HepG2 (cell line): ENCODE results near the gene PIGR. TPM values are rescaled to one million over a fixed set of nuclear protein-coding genes. Genes with fewer than 3 reads are reported as not detected.
A peak's percentile ranks its signal among the peaks of the same experiment; 100 is the strongest.

Experiments used
- EZH2 ChIP-seq: conservative IDR thresholded peaks from 2 replicates; pipeline ENCODE4 v1.6.1; 2012; ENCODE audit warnings: mild to moderate bottlenecking, low read depth, low read length, moderate library complexity
- HOXA7 ChIP-seq: sonication (generic); formaldehyde crosslinking; IDR thresholded peaks from 2 replicates; pipeline ENCODE4 v1.8.1; 2022; ENCODE audit warnings: mild to moderate bottlenecking, missing genetic modification reagents, moderate library complexity
- KLF11 ChIP-seq: IDR thresholded peaks from 2 replicates; pipeline ENCODE4 v1.6.1; 2016; ENCODE audit warnings: missing compliant biosample characterization
- KMT2B ChIP-seq: IDR thresholded peaks from 2 replicates; pipeline ENCODE4 v1.6.1; 2016; ENCODE audit warnings: missing genetic modification reagents, missing compliant biosample characterization
- MATR3 ChIP-seq: sonication (generic); formaldehyde crosslinking; IDR thresholded peaks from 2 replicates; pipeline ENCODE4 v1.4.0; 2020; ENCODE audit warnings: missing genetic modification reagents
- PHF8 ChIP-seq: sonication (generic); formaldehyde crosslinking; IDR thresholded peaks from 2 replicates; pipeline ENCODE4 v1.5.0; 2020; ENCODE audit warnings: missing genetic modification reagents
- RXRA ChIP-seq: sonication (generic); formaldehyde crosslinking; IDR thresholded peaks from 2 replicates; pipeline ENCODE4 v1.5.1; 2020; ENCODE audit warnings: missing genetic modification reagents
- SNAPC4 ChIP-seq: sonication (generic); formaldehyde crosslinking; IDR thresholded peaks from 2 replicates; pipeline ENCODE4 v1.4.0; 2020; ENCODE audit warnings: mild to moderate bottlenecking, missing genetic modification reagents
- ZGPAT ChIP-seq: IDR thresholded peaks from 2 replicates; pipeline ENCODE4 v1.6.1; 2016; ENCODE audit warnings: mild to moderate bottlenecking
- ZKSCAN1 ChIP-seq: fragments of 150-350 bp; IDR thresholded peaks from 2 replicates; pipeline ENCODE4 v1.6.1; 2014; ENCODE audit warnings: low read length
- ZNF12 ChIP-seq: sonication (generic); formaldehyde crosslinking; IDR thresholded peaks from 2 replicates; pipeline ENCODE4 v1.5.0; 2020; ENCODE audit warnings: missing genetic modification reagents
- ZNF24 ChIP-seq: fragments of 450-650 bp; IDR thresholded peaks from 2 replicates; pipeline ENCODE4 v1.6.1; 2017; ENCODE audit warnings: antibody characterized with exemption, mild to moderate bottlenecking
- ZNF260 ChIP-seq: sonication (generic); formaldehyde crosslinking; IDR thresholded peaks from 2 replicates; pipeline ENCODE4 v1.4.0; 2020; ENCODE audit warnings: missing genetic modification reagents, low read depth, mild to moderate bottlenecking, borderline replicate concordance
- ZNF33A ChIP-seq: sonication (generic); formaldehyde crosslinking; IDR thresholded peaks from 2 replicates; pipeline ENCODE4 v1.5.1; 2020; ENCODE audit warnings: missing genetic modification reagents, mild to moderate bottlenecking, moderate library complexity, borderline replicate concordance
- ZNF460 ChIP-seq: sonication (generic); formaldehyde crosslinking; IDR thresholded peaks from 2 replicates; pipeline ENCODE4 v1.5.1; 2020; ENCODE audit warnings: missing genetic modification reagents, mild to moderate bottlenecking, borderline replicate concordance
- ZNF552 ChIP-seq: sonication (generic); formaldehyde crosslinking; IDR thresholded peaks from 2 replicates; pipeline ENCODE4 v1.9.0; 2022; ENCODE audit warnings: missing genetic modification reagents, mild to moderate bottlenecking, borderline replicate concordance
- ZNF607 ChIP-seq: sonication (generic); formaldehyde crosslinking; IDR thresholded peaks from 2 replicates; pipeline ENCODE4 v1.5.1; 2020; ENCODE audit warnings: missing genetic modification reagents, mild to moderate bottlenecking, borderline replicate concordance
- ZNF616 ChIP-seq: sonication (generic); formaldehyde crosslinking; IDR thresholded peaks from 2 replicates; pipeline ENCODE4 v1.5.0; 2020; ENCODE audit warnings: low read depth, mild to moderate bottlenecking, missing genetic modification reagents
- ZNF644 ChIP-seq: IDR thresholded peaks from 2 replicates; pipeline ENCODE4 v1.6.1; 2016; ENCODE audit warnings: low read depth
- ZNF672 ChIP-seq: sonication (generic); formaldehyde crosslinking; IDR thresholded peaks from 2 replicates; pipeline ENCODE4 v1.8.1; 2022; ENCODE audit warnings: missing genetic modification reagents
- ZSCAN25 ChIP-seq: sonication (generic); formaldehyde crosslinking; IDR thresholded peaks from 2 replicates; pipeline ENCODE4 v1.8.0; 2022; ENCODE audit warnings: mild to moderate bottlenecking, missing genetic modification reagents
- polyA plus RNA-seq, 8 experiments: library from polyadenylated mRNA; depleted of rRNA in 3 of 8; stranded (reverse) in 7 of 8; unstranded in 1 of 8; fragments of >200 nt; fragmentation: Illumina TruSeq in 4 of 8; extraction: Trizol in 4 of 8; gene quantifications; 2 replicates each; pipeline versions ENCODE4 v1.2.1 to v1.2.3, GENCODE V29; 2011 to 2016; ENCODE audit warnings: low read depth in 4 of 8, missing spikeins in 1 of 8, mixed read lengths in 1 of 8; ENCODE audit not compliant: insufficient read depth in 1 of 8
- total RNA-seq, 5 experiments: library from RNA; depleted of rRNA; stranded (reverse); fragments of >200 nt; fragmentation: Illumina TruSeq; extraction: Trizol; gene quantifications; 2 replicates each; pipeline ENCODE4 v1.2.3, GENCODE V29; 2016; ENCODE audit warnings: low read depth in 1 of 5
- TF ChIP-seq, protein P1 (sequence below): IDR thresholded peaks from 2 replicates; pipeline ENCODE4 v1.4.0; 2020; ENCODE audit warnings: mild to moderate bottlenecking, missing genetic modification reagents

The PIGR gene
- total and polyA plus RNA-seq, 2 of the 13 experiments (the other 11 are each of a cell fraction or from before 2014, with no cell fraction given): not detected

GRCh38 chr1:206951318-206952100 is 5.2 kb upstream of the PIGR start (continued):
- TF ChIP-seq SNAPC4 (CRISPR knock-in tag) (no peak), ZNF33A (CRISPR knock-in tag) (no peak), ZKSCAN1 (no peak), EZH2 (no peak), ZNF607 (CRISPR knock-in tag) (no peak), ZNF616 (no peak), MATR3 (CRISPR knock-in tag) (no peak), ZNF460 (CRISPR knock-in tag) (no peak), ZNF644 (peak; percentile 70), ZNF12 (CRISPR knock-in tag) (no peak), ZNF260 (CRISPR knock-in tag) (no peak), ZSCAN25 (CRISPR knock-in tag) (no peak), ZNF24 (no peak), RXRA (CRISPR knock-in tag) (no peak), PHF8 (CRISPR knock-in tag) (peak; percentile 28; the same call in 1 of the 2 replicates), ZNF552 (CRISPR knock-in tag) (no peak), KMT2B (no peak), KLF11 (CRISPR knock-in tag) (no peak), ZNF672 (CRISPR knock-in tag) (no peak), HOXA7 (CRISPR knock-in tag) (no peak), ZGPAT (CRISPR knock-in tag) (no peak)
- TF ChIP-seq, protein P1, sequence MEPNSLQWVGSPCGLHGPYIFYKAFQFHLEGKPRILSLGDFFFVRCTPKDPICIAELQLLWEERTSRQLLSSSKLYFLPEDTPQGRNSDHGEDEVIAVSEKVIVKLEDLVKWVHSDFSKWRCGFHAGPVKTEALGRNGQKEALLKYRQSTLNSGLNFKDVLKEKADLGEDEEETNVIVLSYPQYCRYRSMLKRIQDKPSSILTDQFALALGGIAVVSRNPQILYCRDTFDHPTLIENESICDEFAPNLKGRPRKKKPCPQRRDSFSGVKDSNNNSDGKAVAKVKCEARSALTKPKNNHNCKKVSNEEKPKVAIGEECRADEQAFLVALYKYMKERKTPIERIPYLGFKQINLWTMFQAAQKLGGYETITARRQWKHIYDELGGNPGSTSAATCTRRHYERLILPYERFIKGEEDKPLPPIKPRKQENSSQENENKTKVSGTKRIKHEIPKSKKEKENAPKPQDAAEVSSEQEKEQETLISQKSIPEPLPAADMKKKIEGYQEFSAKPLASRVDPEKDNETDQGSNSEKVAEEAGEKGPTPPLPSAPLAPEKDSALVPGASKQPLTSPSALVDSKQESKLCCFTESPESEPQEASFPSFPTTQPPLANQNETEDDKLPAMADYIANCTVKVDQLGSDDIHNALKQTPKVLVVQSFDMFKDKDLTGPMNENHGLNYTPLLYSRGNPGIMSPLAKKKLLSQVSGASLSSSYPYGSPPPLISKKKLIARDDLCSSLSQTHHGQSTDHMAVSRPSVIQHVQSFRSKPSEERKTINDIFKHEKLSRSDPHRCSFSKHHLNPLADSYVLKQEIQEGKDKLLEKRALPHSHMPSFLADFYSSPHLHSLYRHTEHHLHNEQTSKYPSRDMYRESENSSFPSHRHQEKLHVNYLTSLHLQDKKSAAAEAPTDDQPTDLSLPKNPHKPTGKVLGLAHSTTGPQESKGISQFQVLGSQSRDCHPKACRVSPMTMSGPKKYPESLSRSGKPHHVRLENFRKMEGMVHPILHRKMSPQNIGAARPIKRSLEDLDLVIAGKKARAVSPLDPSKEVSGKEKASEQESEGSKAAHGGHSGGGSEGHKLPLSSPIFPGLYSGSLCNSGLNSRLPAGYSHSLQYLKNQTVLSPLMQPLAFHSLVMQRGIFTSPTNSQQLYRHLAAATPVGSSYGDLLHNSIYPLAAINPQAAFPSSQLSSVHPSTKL: no peak; the same call in 1 of the 2 replicates
